NCI-H446 (cell line): Measurements from ENCODE around the gene DNER.
"Not testable (repeated sequence)": the region's sequence is repeated elsewhere in the genome, so short reads cannot be mapped to it uniquely, and the experiment has no call there.

ENCODE experiments used
- DNase-seq, 2 experiments: peaks; one replicate each; lab custom pipeline; 2025; lab: John Stamatoyannopoulos, UW

Gene DNER

DNA sequence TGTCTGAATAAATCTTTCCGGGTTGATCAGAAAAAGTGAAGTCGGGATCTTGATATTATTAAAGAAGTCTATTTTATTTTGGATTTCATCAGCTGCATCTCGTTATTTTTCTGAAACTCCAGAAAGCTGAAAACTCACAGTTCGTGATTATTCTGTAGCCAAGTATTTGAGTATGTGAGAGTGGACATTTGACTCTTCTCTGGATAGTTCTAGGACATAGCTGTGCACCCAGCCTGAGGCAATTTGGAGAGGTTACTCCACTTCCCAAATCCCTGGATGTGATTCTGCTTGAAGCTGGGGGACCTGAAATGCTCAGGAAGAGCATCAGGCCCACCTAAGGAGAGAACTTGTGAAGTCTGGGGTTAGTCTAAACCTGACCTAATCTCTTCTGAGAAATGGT, 325.6 kb downstream of the DNER start:
- DNase-seq, result no peak

DNA sequence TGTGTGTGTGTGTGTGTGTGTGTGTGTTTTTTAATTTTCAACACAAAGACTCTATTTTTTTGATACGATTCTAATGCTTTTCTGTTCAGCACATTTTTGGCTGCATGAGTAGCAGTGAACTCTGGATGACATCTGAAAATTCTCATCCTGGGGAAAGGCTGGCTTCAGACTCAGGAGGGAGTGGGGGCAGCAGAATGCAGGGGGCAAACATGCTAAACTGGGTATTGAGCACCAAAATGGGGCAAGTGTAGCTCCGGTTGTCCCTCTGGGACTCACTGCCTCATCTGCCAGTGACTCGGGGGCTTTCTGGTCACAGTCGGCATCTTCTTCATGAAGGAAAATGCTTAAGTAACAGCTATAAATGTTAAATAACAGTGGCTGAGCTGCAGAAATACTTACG, 326.5 kb downstream of the DNER start:
- DNase-seq, result no peak

DNA sequence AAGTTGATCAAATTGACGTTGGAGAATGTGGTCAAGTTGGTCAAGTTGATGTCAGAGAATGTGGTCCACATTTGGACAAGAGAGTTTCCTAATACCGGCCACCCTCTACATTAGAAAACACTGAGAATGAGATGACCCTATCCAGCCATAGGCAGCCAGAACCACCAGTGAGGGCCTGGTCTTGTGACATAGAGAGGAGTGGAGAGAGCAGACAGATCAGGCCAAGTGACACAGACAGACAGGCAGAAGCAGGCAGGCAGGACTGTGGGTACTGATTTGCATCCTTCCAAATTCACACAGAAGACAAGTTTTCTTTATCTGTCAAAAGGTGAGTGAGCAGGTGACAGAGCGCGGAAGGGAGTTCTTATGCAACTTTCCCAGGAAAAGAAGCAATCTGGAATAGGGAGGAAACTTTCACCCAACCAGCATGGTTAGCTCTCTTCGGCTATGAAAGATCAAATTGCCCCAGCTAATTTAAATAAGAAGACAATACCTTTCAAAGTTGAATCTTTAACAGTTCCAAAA, 334.2 kb downstream of the DNER start:
- DNase-seq, result no peak

DNA sequence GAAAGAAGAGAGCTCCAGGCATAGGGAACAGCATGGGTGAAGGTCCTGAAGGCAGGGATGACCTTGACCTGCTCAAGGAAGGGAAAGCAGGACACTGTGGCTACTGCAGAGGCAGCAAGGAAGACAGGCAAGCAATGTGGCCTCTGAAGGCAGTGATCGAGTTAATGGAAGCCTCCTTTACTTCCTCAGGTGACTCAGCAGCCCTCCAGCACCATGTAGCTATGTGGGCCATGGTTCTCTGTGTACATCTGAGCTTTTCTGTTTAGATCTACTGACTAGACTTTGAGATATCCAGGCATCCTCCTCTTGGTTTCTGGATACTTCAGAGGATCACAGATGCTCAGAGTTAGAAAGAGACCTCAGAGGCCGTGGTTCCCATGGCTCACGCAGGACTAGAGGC, 336.0 kb downstream of the DNER start:
- DNase-seq, result no peak

DNA sequence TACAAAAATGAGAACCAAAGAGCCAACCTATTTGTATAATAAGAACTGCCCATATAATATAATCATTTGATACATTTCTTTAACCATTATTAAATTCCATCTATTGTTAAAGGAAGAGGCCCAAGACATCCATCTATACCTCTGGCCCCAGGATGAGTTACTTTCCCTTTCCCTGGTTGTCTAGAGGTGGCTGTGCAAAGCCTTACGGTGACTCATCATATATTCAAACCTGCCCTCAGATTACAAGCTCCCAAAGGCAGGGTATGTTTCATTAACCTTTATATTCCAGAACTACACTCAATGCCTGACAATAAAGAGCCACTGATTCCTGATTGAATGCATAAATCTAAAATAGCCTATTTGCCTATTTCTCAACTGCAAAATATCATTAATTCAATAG, 337.5 kb downstream of the DNER start:
- no peak for DNase-seq

DNA sequence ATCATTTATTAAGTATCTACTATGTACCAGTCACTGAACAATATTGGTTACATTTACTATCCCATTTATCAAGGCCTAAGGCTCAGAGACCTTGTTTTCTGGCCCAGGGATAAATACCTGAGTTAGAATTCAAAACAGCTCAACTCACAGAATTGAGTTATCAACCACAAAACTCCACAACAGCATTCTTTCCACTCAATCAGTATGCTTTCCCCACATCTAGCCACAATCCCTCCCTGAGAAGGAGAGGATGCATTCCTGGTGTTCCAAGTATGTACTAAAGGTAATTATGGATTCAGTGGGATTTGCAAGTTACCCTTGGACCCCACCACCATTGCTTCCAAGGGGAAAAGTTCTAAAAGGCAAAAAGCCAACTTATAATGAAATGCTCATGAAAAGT, 339.1 kb downstream of the DNER start:
- DNase-seq, result no peak

DNA sequence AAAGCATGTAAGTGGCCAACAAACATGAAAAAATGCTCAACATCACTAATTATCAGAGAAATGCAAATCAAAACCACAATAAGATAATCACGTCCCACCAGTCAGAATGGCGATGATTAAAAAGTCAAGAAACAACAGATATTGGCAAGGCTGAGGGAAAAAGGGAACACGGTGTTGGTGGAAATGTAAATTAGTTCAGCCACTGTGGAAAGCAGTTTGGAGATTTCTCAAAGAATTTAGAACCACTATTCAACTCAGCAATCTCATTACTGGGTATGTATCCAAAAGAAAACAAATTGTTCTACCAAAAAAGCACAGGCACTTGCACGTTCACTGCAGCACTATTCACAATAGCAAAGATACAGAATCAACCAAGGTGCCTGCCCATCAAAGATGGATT, 341.0 kb downstream of the DNER start:
- DNase-seq, result not testable (repeated sequence)

DNA sequence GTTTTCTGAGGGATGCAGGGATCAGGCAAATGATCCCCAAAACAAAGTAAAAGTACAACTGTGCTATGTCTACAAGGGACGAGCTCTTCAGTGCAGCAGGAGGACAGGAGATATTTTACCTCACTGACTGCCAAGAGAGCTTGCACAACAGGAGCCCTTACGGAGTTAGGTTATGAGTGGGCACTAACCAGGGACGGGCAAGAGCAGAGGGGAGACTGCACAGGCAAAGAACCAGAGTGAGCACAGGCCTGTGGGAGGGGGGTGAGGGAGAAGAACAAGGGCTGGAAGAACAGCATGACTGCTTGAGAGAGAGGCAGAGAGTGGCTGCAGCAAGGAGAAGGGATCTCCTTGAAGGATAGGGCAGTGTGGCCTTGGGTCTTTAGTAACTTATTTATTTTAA, 342.1 kb downstream of the DNER start:
- DNase-seq, result no peak

DNA sequence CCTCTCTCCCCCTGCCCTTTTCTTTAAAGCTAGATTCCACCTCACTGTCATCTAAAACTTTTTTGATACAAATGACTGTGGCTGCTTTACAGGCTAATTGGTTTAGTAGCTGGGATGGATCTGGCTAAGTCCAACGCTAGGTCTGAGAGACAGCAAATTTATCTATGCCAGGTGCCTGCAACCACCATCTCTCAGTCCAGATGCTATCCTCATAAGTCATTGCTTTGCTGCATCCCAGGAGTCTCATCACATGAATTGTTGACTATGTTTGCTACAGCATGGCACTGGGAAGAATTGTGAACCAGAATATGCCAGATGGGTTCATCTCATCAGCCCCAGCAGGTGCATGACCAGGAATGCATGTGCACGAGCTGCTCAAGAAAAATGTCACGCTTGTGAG, 343.3 kb downstream of the DNER start:
- no peak for DNase-seq

DNA sequence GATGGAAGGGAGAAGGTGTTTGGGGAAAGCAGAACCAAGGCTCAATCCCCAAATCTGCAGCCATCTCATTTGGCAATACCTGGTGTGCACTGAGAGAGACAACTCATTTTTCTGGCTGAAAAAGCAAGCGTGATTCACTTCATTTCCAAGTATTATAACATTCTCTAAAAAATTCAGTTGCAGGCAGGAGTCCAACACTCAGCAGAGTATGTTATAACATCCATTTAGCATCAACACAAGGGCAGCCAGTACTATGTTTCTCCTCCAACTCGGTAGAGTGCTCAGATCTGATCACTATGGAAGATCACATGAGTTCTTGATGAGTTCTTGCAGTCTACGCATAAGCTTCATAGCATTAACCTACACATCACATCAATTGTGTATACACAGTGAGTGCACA, 343.8 kb downstream of the DNER start:
- no peak for DNase-seq

DNA sequence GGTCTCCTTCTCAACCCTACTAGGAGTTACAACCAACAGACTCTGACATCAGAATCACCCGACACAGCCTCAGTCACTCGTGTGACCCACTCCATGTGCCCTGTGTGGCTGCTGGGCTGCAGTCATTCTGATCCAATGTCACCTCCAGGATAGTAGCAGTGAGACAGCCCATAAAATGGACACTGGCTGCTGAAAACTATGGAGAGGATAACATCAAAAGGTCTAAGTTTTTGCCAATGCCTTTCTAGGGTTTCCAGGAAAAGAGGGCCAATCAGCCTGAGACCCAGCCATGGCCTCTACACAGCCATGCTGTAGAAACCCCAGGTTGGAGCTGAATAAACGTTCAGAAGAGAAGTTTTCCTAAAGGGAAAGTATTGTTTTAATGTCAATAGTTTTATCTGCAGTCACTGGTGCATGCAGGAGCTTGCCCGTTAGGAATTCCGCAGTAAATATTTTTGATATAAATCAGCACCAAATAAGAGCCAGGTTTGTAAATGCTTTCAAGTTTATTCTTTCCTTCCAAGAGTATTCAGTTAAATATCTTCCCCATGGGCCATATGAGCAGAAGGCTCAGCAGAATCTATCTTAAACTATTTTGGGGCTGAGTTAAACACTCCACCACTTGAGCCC, 351.1 kb downstream of the DNER start:
- no peak for DNase-seq

DNA sequence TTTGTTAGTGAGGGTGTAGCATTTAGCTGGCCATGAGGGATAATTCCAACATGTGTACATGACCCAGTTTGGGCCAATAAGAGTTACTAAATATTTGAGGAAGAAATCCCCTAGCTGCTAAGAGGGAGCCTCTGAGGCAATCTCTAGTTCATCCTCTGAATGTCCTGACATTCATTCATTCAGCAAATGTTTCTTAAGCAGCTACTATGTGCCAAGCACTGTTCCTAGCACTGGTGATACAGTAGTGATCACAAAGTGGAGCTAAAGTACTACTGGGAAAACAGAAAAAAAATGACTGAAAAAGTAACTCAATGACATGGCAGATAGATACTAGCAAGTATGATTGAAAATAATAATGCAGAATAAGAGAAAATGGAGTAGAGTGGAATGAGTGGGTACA, 363.5 kb downstream of the DNER start:
- DNase-seq, result no peak

DNA sequence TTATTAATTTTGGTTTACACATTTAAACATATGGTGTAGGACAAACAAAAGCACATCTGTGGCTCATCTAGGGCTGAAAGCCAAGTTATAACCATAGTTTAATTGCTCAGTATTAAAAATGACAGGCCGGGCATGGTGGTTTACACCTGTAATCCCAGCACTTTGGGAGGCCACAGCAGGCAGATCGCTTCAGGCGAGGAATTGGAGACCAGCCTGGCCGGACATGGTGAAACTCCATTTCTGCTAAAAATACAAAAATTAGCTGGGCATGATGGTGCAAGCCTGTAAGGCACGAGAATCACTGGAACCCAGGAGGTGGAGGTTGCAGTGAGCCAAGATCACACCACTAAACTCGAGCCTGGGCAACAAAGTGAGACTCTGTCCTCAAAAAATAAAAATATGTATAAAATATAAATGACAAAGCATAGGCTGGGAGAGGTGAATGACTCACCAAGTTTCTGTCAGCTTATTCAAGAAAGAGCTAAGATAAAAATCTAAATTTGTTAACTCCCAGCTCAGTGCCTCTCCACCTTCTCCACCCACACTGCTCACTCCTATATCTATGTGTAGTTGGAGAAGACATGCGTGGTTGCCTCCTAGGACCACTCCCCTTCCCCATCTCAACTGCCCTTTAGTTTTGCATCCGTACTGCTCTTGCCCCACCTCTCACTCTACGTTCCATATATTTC, 364.1 kb downstream of the DNER start:
- no peak for DNase-seq

DNA sequence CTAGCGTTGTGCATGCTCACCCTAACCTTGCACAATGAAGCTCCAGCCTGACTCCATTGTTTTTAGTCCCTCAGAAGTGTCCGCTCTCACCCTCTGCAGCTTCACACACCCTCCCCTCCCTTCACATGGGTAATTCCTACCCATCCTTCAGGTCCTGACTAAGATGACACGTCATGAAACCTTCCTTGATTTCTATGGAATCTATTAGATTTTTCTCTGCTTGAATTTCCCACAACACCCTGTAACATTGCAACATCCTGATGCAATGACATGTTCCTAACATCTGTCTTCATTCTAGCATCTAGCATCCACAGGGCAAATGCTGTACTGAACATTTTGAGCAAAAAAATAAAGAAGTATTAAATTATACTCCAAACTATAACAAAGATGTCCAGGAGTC, 366.2 kb downstream of the DNER start:
- DNase-seq, result no peak

DNA sequence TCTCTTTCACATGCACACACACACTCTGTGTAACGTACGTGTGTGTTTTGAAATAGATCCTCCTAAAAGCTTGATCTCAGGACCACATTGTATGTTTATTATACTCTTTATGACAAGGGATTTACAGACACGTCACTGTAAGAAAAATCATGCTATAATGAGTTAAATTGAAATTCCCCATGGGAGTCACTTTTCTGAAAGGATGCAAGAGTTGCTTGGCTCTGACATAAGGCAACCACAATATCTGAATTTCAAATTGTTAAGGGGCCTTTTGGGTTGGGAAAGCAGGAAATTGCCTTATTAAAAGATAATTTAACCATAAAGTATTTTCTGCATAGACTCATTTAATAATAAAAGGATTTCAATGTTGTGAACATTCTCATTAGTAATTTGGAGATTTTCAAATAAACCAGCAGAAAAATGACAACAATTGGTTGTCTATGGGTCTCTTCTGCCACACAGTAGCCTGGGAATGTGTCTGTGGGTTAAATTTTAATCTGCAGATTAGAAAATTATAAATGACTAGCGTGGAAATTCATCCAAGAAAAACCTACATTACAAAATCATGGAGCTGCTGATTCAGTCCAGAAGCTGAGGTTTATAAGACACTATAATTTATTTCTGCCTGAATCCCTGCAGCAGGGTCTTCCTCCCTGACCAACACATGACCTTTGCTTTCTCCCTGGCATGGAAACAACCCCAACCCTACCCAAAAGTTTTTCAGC, 367.4 kb downstream of the DNER start:
- DNase-seq, result no peak

DNA sequence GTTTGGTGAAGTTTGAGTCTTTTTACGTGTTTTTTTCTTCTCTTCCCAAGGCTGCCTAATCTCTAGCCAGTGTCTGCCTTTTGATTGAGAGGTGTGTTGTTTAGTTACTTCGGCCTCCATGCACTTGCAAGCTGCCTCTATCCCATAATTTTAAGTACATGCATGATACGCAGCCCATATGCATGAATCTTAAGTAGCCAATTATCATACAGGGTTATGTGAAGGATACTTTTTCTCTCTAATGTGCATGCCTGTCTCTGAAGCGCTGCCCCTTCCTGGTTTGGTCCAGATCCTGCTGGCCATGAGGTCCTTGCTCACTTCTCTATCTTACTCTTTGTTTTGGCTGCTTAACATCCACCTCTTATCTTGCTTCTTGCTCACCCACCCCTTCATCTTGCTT, 369.4 kb downstream of the DNER start:
- DNase-seq, result no peak

DNA sequence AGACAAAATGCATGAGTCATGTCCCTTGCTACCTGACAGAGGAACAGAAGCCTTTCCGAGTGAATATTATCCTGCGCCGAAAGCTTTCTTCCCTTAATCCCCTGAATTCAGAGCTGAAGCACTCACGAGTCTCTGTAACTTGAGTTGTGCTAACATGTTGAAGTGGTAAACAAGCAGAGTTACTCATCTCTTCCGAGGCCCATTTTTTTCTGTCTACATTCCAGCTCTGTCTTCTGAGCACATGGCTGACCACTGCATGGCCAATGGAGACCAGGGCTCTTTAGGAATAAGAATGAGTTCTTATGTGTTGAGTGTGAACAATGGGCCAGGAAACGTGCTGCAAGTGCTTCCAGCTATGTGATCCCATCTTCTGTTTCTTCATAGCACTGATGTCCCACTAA, 370.2 kb downstream of the DNER start:
- no peak for DNase-seq

DNA sequence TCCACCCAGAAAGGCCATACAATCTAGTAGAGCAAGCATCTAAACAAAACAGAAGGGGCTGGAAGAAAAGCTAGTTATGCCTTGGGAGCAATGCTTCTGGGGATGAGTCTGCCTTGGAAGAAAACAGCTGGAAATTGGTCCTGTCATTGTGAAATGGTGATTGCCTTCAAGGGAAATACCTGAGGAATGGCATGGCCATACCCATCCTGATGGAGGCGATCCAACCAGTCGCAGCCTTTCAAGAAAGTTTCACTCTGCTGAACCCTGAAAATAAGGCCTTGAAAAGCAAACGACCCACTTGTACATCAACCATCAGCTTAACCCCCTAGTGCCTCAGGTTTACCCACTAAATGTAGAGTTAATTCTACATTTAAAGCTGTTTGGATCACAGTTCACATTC, 370.7 kb downstream of the DNER start:
- DNase-seq, result no peak

DNA sequence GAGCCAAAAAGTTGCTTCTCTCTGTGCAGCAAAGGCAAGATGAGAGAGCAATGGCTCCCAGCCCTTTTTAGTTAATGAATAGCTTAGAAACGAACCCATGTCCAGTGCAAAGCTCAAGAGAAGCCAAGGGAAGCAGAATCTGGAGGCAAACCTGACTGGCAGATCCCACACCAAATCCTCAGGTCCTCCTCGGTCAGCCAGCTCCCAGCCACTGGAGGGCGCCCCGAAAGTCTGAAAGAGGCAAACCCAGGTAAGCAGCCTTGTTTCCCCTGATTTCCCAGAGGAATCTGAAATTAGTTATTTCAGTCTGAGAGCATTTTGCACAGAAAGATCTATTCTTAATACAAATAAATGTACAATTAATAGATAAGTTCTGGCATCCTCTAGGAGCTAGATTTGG, 372.0 kb downstream of the DNER start:
- no peak for DNase-seq

DNA sequence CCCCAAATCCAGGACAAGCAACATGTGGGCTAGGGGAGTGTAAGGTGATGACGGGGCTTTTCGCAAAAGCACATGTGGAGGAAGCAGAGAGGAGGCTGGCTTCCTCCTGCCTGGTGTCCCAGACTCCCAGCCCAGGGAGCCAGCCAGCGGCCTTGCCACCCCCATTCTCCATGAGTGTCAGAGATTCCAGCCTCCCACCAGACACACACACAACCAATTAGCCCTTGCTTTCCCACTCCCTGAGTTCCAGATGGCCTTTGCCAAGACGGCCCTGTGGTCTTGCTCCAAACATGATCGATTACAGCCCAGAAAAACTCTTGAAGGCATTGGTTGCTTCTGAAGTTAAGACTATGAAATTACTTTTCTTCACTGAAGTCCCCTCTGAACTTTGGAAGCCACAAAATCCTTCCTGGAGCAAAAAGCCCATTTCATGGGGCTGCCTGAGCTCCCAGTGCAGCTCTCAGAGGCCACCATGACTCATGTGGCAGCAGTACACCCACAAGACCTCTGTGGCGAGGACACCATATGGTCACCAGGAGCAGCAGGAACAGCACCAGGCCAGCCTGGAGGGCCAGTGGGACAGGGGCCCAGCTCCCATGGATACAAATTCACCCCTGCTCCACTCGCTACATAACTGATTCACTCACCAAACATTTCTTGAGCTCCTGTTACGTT, 374.1 kb downstream of the DNER start:
- DNase-seq, result no peak

DNA sequence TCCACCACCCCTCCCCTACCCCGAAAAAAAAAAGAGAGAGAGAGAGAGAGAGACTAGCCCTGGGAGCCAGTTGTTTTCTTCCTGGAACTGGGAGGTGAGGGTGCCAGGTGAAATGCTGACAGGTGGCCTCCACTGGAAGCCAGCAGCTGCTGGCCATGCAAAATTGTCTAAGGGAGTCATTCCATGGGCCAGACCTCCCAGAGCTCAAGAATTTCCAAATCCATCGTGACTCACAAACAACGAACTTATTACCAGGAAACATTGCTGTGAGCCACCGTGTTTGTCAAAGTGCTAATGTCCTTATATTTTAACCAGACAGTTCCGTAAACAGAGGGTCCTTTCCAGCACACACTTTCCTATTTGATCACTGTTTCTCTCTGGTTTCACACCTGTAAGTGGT, 374.7 kb downstream of the DNER start:
- no peak for DNase-seq

DNA sequence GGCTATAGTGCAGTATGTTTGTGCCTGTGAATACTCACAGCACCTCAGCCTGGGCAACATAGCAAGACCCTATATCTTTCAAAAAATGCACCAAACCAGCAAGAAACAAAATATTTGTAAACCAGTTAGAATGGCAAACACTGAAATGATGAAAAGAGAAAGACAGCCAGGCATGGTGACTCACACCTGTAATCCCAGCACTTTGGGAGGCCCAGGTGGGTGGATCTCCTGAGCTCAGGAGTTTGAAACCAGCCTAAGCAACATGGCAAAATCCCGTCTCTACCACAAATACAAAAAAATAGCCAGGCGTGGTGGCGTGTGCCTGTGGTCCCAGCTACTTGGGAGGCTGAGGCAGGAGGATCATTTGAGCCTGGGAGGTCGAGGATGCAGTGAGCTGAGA, 375.2 kb downstream of the DNER start:
- DNase-seq, result not testable (repeated sequence)

DNA sequence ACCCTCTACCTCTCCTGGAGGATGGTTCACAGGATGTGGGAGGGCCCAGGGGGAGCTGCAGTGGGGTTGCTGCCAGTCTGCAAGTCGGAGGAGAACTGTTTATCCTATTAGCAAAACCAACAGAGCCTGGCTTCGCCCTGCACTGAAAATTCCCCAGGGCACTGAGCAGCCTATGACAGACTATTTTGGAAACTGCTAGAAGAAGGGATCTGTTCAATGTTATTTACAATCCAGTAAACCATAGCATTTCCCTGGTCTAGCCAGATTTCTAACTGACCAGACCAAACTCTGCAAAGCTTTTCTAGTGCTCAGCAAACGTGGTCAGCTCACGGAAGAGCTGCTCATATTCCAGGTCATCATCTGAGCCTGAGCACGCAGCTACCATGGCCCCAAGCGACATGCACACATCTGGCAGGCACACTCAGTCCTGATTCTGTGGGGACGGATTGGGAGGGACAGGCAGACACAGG, 378.4 kb downstream of the DNER start:
- no peak for DNase-seq
